Lung (tissue), 12 donors: ENCODE data around the gene AUNIP. TPM values are rescaled to one million over a fixed set of nuclear protein-coding genes. Genes with fewer than 3 reads are reported as not detected.

Experiments used
- ATAC-seq: fragments of 200-7000 bp; cut with Tn5 transposase; one replicate; pipeline ENCODE4 v1.9.1; 2020; ENCODE audit warnings: moderate number of reproducible peaks; ENCODE audit not compliant: insufficient read depth, low FRiP score
- DNase-seq, 3 donors: peaks; one replicate each; pipeline ENCODE4 v3.0.0-alpha.2; 2013 to 2017
- H3K27ac ChIP-seq, 2 donors: one replicate each; pipeline ENCODE4 v1.5.1; 2013; ENCODE audit warnings: mild to moderate bottlenecking in 2 of 2, moderate library complexity in 2 of 2, control low read depth in 1 of 2, inconsistent platforms in 1 of 2, low read depth in 1 of 2, low read length in 1 of 2
- H3K27me3 ChIP-seq, 3 donors: one replicate each; pipeline ENCODE4 v1.5.1; 2013; ENCODE audit warnings: low read length in 2 of 3; ENCODE audit not compliant: control insufficient read depth in 3 of 3, insufficient read depth in 3 of 3
- H3K36me3 ChIP-seq, 4 donors: one replicate each; pipeline ENCODE4 v1.5.1; 2013; ENCODE audit warnings: low read length in 4 of 4, mild to moderate bottlenecking in 1 of 4, moderate library complexity in 1 of 4; ENCODE audit not compliant: control insufficient read depth in 4 of 4, insufficient read depth in 4 of 4
- H3K4me1 ChIP-seq, 5 donors: one replicate each; pipeline ENCODE4 v1.5.1; 2013; ENCODE audit warnings: low read length in 5 of 5, mild to moderate bottlenecking in 2 of 5, moderate library complexity in 1 of 5; ENCODE audit not compliant: control insufficient read depth in 5 of 5, insufficient read depth in 5 of 5
- H3K4me3 ChIP-seq: one replicate; pipeline ENCODE4 v1.5.1; 2013; ENCODE audit warnings: mild to moderate bottlenecking, control low read depth, moderate library complexity
- H3K9ac ChIP-seq, 2 donors: one replicate each; pipeline ENCODE4 v1.5.1; 2013; ENCODE audit warnings: low read length in 2 of 2, control low read depth in 1 of 2; ENCODE audit not compliant: insufficient read depth in 1 of 2
- H3K9me3 ChIP-seq, 4 donors: one replicate each; pipeline ENCODE4 v1.5.1; 2013; ENCODE audit warnings: low read length in 3 of 4, mild to moderate bottlenecking in 1 of 4, moderate library complexity in 1 of 4; ENCODE audit not compliant: control insufficient read depth in 4 of 4, insufficient read depth in 3 of 4
- CTCF ChIP-seq: IDR thresholded peaks from 2 replicates; pipeline ENCODE4 v1.5.1; 2012; ENCODE audit warnings: mild to moderate bottlenecking; ENCODE audit errors: control extremely low read depth, extremely low read depth
- WGBS, 2 donors: extraction: QIAGEN DNeasy Blood & Tissue Kit; methylation state at CpG; one replicate each; pipeline ENCODE4 v1.1.7; 2013; 5-methylcytosine and 5-hydroxymethylcytosine counted together
- polyA plus RNA-seq, 2 donors: library from polyadenylated mRNA; stranded (reverse); fragments of 200-250 nt; gene quantifications; one replicate each; pipeline ENCODE4 v1.2.1, GENCODE V29; 2013
- total RNA-seq, 2 donors: library from RNA; depleted of rRNA in 1 of 2; stranded (reverse); fragments of >200 nt in 1 of 2; gene quantifications; one replicate each; pipeline ENCODE4 v1.2.1, GENCODE V29; 2014 to 2021
- donor health status: control.
- donor health status: control.
- donor health status: Bipolar disorder and iron deficiency.
- donor health status: healthy.
- donor health status: DM: yes; HTN: yes; CAD: no.

AUNIP gene
- total and polyA plus RNA-seq, 4 donors, result 0.21 to 1.1 (median 0.29) TPM

- Histone ChIP-seq H3K9me3 (no peaks in the 10 kb centered on the region), H3K36me3 (no peaks in the 10 kb centered on the region), H3K27ac (peak overlapping the region; percentile 38 to 90), H3K9ac (peak overlapping the region in 1 of 2 donors; percentile 42), H3K4me1 (peaks cover 0 to 19% (median 2%) of the 10 kb centered on the region in 5 donors), H3K27me3 (no peaks in the 10 kb centered on the region), H3K4me3 (peak overlapping the region; percentile 18)
- DNase-seq (no peak), ATAC-seq (no peak)
- WGBS, 2 donors, result 20 to 27% methylated on average over 12 of the region's 12 CpGs
- TF ChIP-seq CTCF, result no peak
Measured at GRCh38 chr1:25799352-25799934, 59.8 kb downstream of the AUNIP start.

GRCh38 chr1:25798666-25799351 is 60.4 kb downstream of the AUNIP start:
- peak overlapping the region in 1 of 2 donors; percentile 59 for H3K27ac ChIP-seq
- TF ChIP-seq CTCF, result no peak
- no peak overlapping the region for H3K9ac ChIP-seq
- WGBS, 2 donors, result 75 to 90% methylated on average over 8 of the region's 8 CpGs
- H3K4me3 ChIP-seq, result no peak overlapping the region
- ATAC-seq (no peak), DNase-seq (no peak)
- H3K27me3 ChIP-seq, result no peaks in the 10 kb centered on the region
- H3K4me1 ChIP-seq, result peaks cover 0 to 19% (median 2%) of the 10 kb centered on the region in 5 donors
- no peaks in the 10 kb centered on the region for H3K9me3 ChIP-seq
- no peaks in the 10 kb centered on the region for H3K36me3 ChIP-seq

- DNase-seq, result no peak
Measured at GRCh38 chr1:25797939-25798338, 61.3 kb downstream of the AUNIP start.

More at GRCh38 chr1:25797939-25798338, 61.3 kb downstream of the AUNIP start:
- no peaks in the 10 kb centered on the region for H3K9me3 ChIP-seq
- 74 to 82% methylated on average over 8 of the region's 8 CpGs for WGBS, 2 donors
- H3K9ac ChIP-seq, result no peak overlapping the region
- H3K36me3 ChIP-seq, result no peaks in the 10 kb centered on the region
- no peaks in the 10 kb centered on the region for H3K27me3 ChIP-seq
- H3K4me1 ChIP-seq, result peaks cover 0 to 17% (median 2%) of the 10 kb centered on the region in 5 donors
- peak; percentile 3 for TF ChIP-seq CTCF
- H3K4me3 ChIP-seq, result no peak overlapping the region
- H3K27ac ChIP-seq, result no peak overlapping the region
- ATAC-seq, result no peak
